Stimulated activated CD8-positive, alpha-beta memory T cell treated with anti-CD3 and anti-CD28 coated beads, Interleukin-15, amount 100 ng/mL, for 4 hours (primary cell): Measurements from ENCODE around the gene GAB4.

Experiments used
- DNase-seq, 2 donors: peaks; one replicate each; pipeline ENCODE4 v3.0.0-alpha.2; 2020; ENCODE audit warnings: low read depth in 2 of 2

Gene GAB4

DNA sequence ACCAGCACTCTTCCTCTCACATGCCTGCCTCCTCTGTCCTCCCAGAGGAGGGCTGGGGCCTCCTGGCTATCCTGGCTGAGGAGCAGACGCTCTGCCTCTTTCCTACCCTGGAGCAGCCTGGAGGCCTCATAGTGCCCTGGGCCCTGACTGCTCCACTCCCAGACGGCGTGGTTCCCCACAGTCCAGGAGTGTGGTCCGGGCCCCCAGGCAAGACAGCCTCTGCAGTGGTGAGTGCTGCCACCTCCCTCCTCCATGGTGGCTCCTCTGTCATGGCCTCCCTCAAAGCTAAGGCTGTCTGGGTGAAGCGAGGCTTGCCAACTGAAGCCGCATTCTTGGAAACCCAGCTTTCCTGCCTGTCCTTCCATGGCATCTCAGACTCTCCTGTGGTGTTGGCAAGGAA lies 19.8 kb downstream of the GAB4 start:
- no peak for DNase-seq

GRCh38 chr22:16987822-16988221 lies 20.2 kb downstream of the GAB4 start:
- no peak for DNase-seq

GRCh38 chr22:16975155-16975885 lies 32.7 kb downstream of the GAB4 start:
- DNase-seq, result no peak

DNA sequence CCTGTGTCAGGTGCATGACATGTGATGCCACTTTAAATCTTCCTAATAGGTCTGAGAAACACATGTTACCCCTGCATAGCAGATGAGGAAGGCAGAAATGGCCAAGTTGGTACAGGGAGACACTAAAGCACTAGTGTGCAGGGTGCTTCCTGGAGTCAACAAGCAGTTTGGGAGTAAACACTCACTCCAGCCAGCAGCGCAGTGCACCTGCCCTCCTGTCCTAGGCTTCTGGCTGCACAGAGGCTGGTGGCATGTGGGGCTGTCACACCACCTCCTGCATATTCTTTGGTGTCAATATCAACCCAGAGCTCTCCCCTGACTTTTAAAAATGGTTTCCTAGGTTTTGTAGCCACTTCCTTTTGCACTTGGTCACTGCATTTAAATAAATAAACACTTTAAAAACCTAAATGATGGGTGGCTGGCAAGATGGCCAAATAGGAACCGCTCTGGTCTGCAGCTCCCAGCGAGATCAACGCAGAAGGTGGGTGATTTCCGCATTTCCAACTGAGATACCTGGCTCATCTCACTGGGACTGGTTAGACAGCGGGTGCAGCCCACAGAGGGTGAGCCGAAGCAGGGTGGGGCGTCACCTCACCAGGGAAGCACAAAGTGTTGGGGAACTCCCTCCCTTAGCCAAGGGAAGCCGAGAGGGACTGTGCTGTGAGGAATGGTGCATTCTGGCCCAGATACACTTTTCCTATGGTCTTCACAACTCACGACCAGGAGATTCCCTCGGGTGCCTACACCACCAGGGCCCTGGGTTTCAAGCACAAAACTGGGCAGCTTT lies 33.5 kb downstream of the GAB4 start:
- DNase-seq, result no peak

DNA sequence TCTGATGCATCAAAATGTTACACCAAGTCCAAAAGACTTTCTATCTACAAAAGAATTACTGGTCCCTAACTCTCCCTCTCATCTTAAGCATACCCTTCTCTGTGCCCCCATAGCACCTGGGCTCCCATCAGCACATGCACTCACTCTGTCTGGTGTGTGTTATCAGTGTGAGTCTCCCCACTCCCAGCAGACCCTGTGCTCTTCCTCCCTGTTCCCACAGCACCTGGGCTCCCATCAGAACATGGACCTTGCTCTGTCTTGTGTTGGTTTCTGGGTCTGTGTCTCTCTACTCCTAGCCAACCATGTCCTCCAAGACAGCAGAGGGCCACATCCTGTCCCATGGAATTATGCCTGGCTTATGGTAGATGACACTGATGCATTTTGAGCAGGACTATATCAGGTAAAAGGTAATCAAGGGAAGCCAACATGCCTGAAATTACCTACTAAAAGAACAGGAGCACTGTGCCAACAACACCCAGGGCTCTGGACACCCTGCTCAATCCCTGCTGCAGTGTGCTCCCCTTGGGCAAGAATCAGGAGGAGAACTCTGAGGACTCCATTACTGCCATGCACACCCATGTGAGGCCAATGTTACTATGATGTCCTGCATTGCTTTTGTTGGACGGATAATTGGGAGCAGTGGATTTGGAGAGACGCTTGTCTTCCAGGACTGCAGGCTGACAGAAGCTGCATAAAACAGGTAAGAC lies 34.3 kb downstream of the GAB4 start:
- no peak for DNase-seq

- no peak for DNase-seq
These were observed 35.7 kb downstream of the GAB4 start for GRCh38 chr22:16972311-16972710.

DNA sequence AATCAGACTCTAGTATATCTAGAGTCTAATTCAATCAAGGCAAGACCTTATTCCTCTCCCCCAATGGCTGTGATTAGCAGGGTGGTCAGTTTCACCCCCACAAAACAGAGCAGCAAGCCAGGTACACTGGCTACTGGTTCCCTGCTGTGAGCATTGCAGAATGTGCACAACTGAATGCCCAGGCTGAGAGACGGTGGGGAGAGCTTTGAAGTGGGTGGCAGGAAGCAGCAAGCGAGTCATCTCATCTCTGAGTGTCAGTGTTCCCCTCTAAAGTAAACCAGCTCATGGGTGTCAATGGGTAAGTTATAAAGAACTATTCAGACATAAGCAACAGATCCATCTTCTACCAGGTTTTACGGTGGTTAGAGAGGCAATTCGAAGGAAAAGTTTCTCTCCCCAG lies 37.6 kb downstream of the GAB4 start:
- no peak for DNase-seq

- DNase-seq, result no peak
These were observed 38.3 kb downstream of the GAB4 start for GRCh38 chr22:16969508-16970327.

GRCh38 chr22:16968218-16968595 lies 39.8 kb downstream of the GAB4 start:
- DNase-seq, result no peak

- no peak for DNase-seq
These were observed 40.4 kb downstream of the GAB4 start for GRCh38 chr22:16967453-16968217.

DNA sequence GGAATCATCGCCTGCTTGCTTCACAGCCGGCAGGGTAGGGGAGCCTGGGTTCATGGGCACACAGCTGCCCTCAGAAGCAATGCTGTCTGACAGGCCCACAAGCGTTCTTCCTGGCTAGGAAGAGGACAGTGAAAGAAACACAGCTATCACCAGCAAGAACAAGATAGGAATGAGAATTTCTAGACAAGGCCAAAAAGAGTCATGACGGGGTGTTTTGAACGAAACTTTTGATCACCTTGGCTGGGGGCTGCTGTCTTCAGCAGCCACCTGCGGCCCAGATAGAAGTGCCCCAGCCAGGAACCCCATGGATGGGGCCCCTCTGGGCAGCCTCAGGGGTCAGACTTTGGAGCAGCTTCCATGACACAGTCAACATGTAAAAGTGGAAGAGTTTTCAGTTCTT lies 41.8 kb downstream of the GAB4 start:
- DNase-seq, result no peak

DNA sequence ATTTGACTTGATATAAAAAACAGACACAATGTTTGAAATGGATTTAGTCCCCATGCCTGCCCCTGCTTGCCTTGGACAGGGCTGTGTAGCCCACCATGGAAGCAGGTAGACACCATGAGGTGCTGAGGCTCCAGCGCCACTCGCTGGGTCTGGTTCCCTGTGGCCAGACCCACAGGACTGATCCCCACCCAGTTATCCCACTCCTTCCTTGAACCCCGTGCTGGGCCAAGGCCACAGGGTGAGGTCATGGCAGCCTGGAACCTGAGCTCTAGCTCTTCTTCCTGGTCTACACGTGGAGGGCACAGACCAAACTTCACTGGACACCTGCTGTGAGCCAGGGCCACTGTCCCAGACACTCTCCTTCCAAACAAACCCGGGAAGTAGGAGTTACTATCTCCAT lies 42.5 kb downstream of the GAB4 start:
- DNase-seq, result no peak

DNA sequence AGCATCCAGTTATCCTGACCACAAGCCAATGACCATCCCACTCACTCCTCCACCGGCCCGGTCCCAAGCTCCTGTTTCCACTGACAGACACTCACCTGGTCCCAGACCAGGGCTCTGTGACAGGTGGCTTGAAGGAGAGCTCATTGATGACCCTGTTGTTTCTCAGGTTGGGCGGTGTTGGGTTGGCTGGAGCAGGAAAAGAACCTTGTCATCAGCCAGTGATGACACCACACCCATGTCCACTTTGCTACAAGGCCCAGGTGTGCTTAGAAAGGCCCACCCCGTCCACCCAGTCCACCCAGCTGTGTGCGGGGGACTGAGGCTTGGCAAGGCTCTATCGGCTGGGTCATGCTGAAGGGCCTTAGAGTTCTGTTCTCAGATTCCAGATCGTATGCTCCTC lies 42.9 kb downstream of the GAB4 start:
- DNase-seq, result no peak

DNA sequence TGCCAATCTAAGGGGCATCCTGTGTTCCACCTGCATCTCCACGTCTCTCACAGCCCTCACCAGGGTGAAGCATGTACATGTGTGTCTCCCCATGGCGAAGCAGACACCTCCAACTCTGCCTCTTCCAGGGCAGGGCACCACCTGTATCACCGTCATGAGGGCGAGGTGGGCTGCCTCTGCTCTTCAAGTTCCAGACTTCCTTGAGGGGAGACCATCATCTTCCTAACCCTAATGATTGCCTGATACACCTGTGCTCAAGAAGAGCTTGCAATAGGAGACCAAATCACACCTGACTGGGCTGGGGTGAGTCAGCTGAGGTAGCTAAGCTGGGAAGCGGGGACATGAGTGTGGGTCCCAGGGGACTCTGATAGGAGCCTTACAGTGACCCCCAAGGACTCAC lies 43.7 kb downstream of the GAB4 start:
- no peak for DNase-seq

GRCh38 chr22:16963189-16963945 lies 44.7 kb downstream of the GAB4 start:
- DNase-seq, result no peak

- no peak for DNase-seq
These were observed 45.5 kb downstream of the GAB4 start for GRCh38 chr22:16962501-16962900.

GRCh38 chr22:16961477-16962186 lies 46.4 kb downstream of the GAB4 start:
- DNase-seq, result no peak

DNA sequence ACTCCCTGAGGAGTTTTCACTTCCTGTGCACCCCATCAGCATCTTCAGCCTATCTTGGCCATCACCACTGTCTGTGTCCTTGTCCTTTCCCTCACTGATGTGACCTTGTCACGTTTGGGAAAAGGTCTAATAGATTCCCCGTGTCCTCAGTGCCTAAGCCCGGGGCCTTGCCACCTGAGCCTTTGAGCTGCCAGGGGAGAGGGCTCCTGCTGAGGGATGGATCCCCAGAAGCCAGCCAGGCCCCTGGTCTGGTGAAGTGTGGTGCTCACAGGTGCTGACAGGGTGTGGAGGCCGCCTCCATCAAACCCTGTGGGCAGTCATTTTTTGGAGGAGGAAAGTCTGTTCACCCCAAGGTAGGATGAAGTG lies 47.2 kb downstream of the GAB4 start:
- DNase-seq, result no peak

DNA sequence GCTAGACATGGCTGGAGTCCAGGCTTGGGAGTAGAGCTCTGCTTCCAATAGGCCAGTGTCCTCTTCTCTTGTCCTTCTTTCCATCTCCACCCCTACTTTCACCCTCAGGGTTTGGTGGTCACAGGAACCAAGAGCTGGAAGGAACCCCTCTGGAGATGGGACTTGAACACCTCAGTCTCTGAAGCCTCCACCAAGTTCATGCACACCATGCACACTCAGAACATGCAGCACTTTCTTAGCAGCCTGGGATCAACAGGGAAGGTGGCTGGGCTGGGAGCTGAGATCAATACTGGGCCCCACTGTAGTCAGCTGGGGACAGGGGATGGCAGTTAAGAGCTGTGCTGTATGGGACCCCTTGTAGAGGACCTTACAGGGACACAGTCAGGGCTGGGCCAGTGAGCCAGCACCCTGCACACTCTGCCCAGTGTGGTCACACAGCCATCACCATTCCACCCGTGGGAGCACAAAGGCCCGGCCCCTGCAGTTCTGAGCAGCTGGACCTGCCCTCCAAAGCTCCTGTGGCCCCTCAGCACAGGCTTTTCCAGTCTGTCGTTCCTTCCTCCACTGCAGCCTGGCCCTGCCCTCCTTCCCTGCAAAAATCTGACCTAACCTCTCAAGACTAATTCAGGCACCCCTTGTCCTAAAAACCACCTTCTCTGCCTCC lies 47.7 kb downstream of the GAB4 start:
- DNase-seq, result no peak
